Fibroblast of skin of right biceps (primary cell): ENCODE data around the gene SLC22A2.

Experiments used
- DNase-seq: peaks from one replicate; pipeline ENCODE4 v3.0.0-alpha.2; 2013

Gene SLC22A2

DNA sequence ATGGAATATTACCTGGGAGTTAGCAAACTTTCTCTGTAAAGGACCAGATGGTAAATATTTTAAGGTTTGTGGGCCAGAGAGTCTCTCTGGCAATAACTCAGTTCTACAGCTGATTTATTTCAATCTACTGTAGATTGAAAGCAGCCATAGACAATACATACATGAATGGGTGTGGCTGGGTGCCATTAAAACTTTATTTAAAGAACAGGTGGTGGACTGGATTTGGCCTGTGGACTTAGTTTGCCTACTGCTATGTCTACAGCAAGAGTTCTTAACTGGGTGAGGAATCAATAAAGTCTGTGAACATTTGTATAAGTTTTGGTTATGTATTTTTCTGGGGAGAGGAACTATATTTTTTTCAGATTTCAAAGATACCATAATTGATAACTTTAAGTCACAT, 55.1 kb downstream of the SLC22A2 start:
- no peak for DNase-seq

GRCh38 chr6:160203076-160203475, 55.5 kb downstream of the SLC22A2 start:
- no peak for DNase-seq

- DNase-seq: no peak
These were observed 56.2 kb downstream of the SLC22A2 start for GRCh38 chr6:160202411-160202810.

GRCh38 chr6:160201061-160201460, 57.6 kb downstream of the SLC22A2 start:
- DNase-seq: no peak

GRCh38 chr6:160198606-160199211, 59.9 kb downstream of the SLC22A2 start:
- DNase-seq: no peak

GRCh38 chr6:160197662-160198061, 61.0 kb downstream of the SLC22A2 start:
- DNase-seq: no peak

DNA sequence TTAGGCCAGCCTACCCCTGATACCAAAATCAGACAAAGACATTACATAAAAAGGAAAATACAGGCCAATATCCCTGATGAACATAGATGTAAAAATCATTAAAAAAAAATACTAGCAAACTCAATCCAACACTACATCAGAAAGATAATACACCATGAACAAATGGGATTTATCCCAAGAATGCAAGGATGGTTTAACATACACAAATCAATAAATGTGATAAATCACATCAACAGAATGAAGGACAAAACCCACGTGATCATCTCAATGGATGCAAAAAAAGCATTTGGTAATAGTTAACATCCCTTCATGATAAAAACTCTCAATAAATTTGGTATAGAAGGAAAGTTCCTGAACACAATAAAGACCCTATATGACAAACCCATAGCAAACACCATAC, 63.8 kb downstream of the SLC22A2 start:
- DNase-seq: no peak

GRCh38 chr6:160192840-160193239, 65.8 kb downstream of the SLC22A2 start:
- no peak for DNase-seq

- DNase-seq: no peak
These were observed 67.6 kb downstream of the SLC22A2 start for GRCh38 chr6:160190973-160191372.

DNA sequence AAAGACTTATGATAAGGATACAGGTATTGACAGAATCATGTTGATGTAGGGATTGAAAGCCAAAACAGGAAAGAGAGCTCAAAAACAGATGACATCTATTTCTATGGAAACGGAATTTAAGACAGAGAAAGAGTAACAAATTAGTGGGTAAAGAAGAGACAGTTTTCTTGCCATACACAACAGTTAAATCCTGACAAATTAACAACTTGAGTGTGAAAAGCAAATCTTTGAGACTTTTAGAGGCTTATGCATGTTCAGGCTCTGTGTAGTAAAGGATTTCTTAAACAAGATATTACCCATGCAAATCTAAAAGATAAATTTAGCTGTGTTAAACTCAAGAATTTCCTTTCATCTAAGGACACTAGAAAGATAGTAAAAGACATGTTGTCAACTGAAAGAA, 68.5 kb downstream of the SLC22A2 start:
- no peak for DNase-seq

DNA sequence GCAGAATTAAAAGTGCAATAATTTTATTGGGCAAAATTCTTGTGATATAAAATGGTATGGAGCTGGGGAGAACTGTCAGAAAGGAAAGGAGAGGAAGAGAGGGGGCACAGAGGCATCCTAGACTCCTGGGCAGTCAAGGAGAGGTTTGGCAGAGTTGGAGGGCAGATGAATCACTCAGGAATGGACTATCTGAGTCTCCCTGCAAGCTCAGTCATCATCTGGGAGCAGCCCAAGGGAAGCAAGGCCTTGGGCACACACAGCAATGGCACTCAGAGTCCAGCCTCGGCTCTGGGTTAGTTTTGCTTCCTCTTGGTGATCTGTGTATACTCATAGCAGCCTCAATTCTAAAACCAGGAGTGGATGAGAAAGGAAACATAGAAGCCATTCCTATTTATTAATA, 69.8 kb downstream of the SLC22A2 start:
- no peak for DNase-seq

DNA sequence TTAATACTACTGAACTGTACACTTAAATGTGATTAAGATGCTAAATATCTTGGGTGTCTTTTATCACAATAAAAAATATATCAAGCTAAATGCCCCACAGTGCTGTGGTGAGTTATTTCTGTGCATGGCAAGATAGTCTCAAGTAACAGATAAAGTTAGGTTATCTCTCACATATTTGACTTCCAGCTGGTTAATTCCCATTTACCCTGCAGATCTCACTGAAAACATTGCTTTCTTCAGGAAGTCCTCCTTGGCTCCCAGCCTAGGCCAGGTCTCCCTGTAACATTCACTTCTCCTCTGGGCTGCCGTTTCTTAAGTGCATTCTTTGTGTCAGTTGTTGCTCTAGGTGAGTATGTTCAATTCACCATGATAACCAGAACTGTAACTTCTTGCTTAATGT, 77.9 kb downstream of the SLC22A2 start:
- no peak for DNase-seq

GRCh38 chr6:160178271-160178670, 80.3 kb downstream of the SLC22A2 start:
- DNase-seq: no peak

DNA sequence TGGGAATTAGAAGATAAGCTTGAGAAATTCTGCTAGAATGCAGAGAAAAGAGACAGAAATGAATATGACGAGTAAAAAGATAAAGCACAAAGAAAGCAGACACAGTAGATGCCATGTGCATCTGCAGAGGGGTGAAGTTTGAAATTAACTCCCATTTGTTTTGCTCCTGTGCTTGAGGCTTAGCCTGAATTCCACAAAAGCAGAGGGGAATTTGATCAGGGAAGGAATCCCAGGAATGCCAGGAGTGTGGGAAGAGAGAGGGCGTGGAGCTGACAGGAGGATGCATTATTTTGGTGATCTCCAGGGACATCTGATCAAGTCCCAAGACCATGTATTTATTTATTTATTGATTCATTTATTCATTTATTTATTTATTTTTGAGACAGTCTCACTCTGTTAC, 81.4 kb downstream of the SLC22A2 start:
- no peak for DNase-seq

- DNase-seq: no peak
These were observed 83.9 kb downstream of the SLC22A2 start for GRCh38 chr6:160174681-160175080.

- no peak for DNase-seq
These were observed 84.7 kb downstream of the SLC22A2 start for GRCh38 chr6:160173806-160174527.

DNA sequence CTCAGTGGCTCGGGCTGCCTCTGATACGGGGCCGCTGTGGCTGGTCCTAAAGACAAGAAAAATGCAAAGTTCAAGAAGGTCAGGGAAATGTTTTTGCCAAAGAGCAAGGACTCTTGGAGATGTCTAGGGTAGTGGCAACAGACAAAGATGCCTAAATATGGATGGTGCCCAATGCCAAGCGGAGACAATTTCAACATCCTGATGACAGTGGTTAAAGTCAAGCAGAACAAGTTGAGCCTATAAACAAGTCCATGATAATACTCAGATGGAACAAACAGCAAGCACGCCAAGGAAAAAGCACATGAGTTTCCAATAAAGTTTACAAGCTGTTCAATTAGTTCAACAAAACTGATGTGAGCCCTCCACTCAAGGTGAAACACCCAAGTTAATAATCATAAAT, 85.9 kb downstream of the SLC22A2 start:
- no peak for DNase-seq

- no peak for DNase-seq
These were observed 88.5 kb downstream of the SLC22A2 start for GRCh38 chr6:160170018-160170680.

- no peak for DNase-seq
These were observed 90.8 kb downstream of the SLC22A2 start for GRCh38 chr6:160167604-160168399.
